ENCODE results near the gene TOMM34. TPM values are rescaled to one million over a fixed set of nuclear protein-coding genes. Genes with fewer than 3 reads are reported as not detected.

TOMM34 gene, protein sequence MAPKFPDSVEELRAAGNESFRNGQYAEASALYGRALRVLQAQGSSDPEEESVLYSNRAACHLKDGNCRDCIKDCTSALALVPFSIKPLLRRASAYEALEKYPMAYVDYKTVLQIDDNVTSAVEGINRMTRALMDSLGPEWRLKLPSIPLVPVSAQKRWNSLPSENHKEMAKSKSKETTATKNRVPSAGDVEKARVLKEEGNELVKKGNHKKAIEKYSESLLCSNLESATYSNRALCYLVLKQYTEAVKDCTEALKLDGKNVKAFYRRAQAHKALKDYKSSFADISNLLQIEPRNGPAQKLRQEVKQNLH
- polyA plus RNA-seq (ENCODE audit: insufficient read length in 3 of 3): 10 to 100 TPM; 42.8 to 45.9 (median 43.9) TPM

DNA sequence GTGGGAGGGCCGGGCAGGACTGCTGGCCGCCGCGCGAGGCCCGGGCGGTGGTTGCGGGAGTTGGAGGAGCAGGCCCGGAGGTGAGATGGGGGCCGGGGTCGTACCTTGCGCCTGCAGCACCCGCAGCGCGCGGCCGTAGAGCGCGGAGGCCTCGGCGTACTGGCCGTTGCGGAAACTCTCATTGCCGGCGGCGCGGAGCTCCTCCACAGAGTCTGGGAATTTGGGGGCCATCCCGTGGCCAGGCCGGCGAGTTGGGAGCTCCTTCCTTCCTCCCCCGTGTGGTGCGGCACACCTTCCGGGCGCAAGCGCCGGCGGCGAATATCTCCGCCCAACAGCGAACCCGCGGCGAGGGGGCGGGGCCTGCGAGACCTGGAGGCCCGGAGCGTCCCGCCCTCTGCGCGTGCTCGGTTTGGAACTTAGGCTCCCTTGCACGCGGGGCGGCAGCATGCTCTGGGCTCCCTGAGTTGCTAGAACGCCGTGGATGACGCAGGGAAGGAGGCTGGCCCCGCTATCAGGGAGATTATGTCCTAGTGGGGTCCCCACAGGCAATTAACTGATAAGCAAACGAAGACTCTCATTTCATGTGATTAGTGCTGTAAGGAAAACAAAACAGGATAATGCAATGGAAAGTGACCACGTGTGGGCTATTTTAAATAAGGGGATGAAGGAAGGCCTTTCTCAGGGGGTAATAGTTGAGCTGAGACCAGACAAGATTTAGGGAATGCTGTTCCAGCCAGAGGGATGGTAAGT, at the start of gene TOMM34:
TOMM34 (minus strand) TSS at position 295 of the 750 bp plus-strand sequence; CDS start at position 231, 64 bp downstream.
- peak; percentile 61 to 87 (median 83) for DNase-seq (ENCODE audit: low read depth in 3 of 3, low spot score in 2 of 3)

DNA sequence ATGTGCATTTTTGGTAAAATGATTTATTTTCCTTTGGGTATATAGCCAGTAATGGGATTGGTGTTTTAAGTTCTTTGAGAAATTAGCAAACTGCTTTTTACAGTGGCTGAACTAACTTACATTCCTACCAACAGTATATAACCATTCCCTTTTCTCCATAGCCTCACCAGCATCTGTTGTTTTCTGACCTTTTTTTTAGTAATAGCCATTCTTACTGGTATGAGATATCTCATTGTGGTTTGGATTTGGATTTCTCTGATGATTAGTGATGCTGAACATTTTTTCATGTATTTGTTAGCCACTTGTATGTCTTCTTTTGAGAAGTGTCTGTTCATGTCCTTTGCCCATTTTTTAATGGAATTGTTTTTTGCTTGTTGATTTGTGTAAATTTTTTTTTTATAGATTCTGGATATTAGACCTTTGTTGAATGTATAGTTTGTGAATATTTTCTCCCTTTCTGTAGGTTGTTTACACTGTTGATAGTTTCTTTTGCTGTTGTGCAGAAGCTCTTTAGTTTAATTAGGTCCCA, 48.4 kb upstream of the TOMM34 start:
- no peak for DNase-seq (ENCODE audit: low read depth in 3 of 3, low spot score in 2 of 3)

DNA sequence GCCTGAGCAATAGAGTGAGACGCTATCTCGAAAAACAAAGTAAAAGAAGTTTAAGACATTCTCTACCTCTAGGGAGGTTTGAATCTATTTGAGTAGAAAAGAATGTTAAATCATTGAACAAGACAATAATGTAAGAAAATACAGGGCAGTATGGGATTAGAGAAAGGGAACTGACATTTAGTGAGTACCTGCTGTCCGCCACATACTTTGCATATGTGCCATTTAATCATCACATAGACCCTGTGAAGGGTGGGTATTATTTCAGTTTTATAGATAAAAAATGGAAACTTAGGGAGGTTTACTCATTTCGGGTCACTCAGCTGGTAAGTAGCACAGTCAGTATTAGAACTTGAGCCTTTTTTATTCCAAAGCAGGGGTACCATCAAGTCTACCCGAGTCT, 37.5 kb upstream of the TOMM34 start:
- no peak for DNase-seq (ENCODE audit: low read depth in 3 of 3, low spot score in 2 of 3)

DNA sequence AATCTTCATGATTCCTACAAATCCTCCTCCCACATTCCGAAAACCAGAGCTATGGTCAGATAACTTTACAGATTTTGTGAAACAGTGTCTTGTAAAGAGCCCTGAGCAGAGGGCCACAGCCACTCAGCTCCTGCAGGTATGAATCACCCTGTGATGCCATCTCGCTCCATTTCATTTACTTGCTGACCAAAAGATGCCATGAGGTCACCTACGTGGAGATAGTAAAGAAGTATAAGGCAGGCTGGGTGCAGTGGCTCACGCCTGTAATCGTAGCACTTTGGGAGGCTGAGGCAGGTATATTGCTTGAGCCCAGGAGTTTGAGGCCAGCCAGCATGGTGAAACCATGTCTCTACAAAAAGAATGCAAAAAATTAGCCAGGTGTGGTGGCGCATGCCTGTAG, 37.0 kb upstream of the TOMM34 start:
- no peak for DNase-seq (ENCODE audit: low read depth in 3 of 3, low spot score in 2 of 3)

DNA sequence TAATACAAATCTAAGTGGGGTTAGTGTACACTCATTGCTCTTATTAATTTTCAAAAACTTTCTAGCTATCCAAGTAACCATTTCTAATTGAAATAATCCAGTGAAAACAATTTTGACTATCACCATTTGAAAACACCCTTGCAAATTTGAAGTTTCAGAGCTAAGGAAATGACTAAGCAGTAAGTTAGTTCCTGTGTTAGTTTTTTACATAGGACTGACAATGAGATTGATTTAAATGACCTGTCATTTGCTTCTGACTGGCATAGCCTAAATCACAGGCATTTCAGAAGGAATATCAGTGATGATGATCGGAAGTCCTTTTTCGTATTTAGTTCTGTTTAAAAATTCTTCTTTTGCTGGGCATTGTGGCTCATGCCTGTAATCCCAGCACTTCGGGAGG, 33.1 kb upstream of the TOMM34 start:
- DNase-seq (ENCODE audit: low read depth in 3 of 3, low spot score in 2 of 3): no peak

DNA sequence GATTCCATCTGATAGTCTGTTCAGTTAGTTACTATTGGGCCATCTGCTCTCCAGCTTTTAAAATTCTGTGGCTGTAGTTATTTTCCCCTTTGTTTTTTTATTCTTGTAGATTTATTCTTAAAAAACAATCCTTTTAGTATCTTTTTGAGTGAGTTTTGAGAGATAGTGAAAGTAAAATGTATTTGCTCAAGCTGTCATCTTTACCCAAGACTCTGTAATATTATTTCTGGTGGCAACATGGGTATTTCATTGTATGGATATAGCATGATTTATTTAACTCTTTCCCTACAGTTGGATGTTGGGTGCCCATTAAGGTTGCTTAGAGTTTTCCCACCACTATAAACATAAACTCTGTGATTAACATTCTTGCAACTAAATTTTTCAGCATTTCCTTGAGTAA, 30.8 kb upstream of the TOMM34 start:
- no peak for DNase-seq (ENCODE audit: low read depth in 3 of 3, low spot score in 2 of 3)

DNA sequence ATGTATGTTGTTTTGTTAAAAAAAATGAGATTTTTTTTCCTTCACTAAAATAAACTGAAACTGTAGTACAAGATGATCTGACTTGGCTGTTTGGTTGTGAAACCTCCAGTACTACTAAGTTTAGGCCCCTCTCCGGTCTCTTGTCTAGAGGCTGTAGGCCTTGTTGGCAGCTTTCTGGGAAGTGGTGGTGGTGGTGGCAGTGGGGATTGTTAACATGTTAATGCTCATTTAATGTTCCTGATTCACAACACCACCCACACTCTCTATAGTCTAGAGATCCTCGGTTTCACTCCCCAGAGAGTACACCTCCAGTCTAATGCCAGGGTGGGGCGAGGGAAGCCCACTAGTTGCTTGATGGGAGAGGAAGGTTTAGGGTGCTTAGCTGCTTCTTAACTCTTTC, 30.2 kb upstream of the TOMM34 start:
- no peak for DNase-seq (ENCODE audit: low read depth in 3 of 3, low spot score in 2 of 3)

DNA sequence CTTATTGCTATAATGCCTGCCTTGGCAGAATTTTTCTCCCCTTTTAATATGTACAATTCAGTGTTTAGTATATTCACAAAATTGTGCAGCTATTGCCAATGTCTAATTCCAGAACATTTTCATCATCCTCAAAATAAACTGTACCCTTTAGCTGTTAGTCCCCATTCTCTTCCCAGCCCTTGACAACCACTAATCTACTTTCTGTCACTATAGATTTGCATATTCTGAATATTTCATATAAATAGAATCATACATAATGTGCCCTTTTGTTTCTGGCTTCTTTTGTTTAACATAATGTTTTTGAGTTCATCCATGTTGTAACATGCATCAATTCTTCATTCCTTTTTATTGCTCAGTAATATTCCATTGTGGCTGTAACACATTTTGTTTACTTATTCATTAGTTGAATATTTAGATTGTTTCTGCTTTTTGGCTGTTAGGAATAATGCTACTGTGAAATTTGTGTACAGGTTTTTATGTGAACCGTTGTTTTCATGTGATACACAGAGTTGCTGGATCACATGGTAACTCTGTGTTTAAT, 28.5 kb upstream of the TOMM34 start:
- DNase-seq (ENCODE audit: low read depth in 3 of 3, low spot score in 2 of 3): no peak

DNA sequence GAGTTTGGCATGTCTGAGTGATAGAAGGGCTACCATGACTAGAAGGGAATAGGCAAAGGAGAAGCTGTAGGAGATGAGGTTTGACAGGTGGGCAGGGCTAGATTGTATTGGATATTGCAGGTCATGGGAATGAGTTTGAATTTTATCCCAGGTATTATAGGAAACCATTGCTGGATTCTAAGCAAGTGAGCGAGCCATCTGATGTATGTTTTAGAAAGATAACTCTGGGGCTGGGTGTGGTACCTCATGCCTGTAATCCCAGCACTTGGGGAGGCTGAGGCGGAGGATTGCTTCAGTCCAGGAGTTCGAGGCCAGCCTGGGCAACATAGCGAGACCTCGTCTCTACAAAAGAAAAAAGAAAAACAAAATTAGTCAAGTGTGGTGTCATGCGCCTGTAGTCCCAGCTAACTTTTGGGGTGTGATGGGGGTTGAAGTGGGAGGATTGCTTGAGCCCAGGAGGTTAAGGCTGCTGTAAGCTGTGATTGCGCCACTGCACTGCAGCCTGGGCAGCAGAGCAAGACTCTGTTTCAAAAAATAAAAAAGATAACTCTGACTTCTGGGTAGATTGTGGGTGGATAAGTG, 23.0 kb upstream of the TOMM34 start:
- no peak for DNase-seq (ENCODE audit: low read depth in 3 of 3, low spot score in 2 of 3)

DNA sequence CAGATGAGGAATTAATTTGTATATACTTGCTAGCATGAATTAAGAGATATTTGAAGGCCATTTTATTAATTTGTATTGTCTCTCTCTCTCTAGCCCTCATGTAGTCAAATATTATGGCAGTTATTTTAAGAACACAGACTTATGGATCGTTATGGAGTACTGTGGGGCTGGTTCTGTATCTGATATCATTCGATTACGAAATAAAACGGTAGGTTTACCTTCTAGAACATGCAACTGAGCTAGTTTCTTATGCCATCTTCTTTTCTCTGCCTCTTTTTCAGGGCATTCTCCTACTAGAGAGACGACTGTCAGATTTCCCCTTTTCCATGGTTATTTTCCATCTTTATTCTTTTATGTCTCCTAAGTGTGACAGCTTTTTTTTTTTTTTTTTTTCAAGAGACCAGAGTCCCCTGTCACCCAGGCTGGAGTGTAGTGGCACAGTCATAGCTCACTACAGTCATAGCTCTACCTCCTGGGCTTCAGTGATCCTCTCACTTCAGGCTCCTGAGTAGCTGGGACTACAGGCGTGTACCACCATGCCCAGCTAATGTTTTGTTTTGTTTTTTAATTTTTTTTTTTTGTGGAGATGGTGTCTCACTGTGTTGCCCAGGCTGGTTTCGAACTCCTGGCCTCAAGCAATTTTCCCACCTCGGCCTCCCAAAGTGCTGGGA, 21.7 kb upstream of the TOMM34 start:
- DNase-seq (ENCODE audit: low read depth in 3 of 3, low spot score in 2 of 3): no peak

DNA sequence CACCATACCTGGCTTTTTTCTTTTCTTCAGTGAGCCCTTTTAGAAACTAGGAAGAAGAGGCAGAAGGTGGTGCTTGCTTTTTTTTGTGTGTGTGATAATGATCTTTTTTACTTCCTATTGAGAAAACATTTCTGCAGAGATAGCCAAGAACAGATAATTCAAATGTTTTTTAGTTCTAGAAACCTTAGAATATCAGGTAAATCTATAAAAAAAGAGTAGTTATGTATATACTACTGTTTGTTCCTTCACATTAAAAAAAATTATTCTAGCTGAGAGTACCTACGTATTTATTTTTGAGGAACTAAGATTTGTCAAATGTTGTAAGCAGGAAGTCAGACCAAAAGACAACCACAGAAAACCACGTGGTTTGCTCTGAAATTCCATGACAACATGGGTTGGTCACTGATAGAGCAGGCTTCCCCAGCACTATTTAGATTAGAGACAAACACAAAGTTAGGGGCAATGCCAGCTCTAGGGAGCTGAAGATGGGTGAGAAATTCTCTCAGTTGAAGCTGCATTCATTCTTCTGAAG, 19.0 kb upstream of the TOMM34 start:
- DNase-seq (ENCODE audit: low read depth in 3 of 3, low spot score in 2 of 3): no peak

DNA sequence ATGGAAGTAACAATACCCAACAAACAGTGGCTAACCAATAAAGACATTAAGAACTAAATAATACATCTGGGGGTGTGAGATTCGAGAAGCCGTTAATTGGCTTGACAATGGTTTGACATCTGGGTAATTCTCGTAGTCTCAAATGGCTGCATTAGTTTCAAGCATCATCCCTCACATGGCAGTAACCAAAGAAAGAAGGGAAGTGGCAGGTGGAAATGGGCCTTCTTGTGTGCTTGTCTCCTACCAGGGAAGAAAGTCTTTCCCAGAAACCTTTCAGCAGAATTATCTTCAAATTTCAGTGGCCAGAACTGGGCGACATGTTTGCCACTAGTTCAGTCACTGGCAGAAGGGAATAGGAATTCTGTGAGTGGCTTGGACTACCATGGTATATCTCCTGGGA, 16.5 kb upstream of the TOMM34 start:
- no peak for DNase-seq (ENCODE audit: low read depth in 3 of 3, low spot score in 2 of 3)

DNA sequence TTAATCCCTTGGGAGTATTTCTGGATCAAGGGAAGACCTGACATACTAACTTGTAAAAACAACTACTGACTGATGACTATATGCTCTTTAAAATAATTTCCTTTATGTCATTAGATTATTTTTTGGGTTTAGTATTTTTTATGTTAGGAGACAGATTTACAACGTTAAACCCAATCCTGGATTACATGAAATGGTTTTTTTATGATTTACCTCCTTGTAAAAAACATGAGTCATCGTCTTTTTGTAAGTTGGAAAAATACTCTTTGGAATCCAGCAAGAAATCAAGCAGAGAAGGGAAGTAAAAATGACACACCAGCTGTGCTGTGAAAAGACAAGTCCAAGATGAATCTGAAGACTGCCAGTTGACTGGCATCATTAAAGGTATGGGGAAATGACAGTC, 12.9 kb upstream of the TOMM34 start:
- DNase-seq (ENCODE audit: low read depth in 3 of 3, low spot score in 2 of 3): no peak

DNA sequence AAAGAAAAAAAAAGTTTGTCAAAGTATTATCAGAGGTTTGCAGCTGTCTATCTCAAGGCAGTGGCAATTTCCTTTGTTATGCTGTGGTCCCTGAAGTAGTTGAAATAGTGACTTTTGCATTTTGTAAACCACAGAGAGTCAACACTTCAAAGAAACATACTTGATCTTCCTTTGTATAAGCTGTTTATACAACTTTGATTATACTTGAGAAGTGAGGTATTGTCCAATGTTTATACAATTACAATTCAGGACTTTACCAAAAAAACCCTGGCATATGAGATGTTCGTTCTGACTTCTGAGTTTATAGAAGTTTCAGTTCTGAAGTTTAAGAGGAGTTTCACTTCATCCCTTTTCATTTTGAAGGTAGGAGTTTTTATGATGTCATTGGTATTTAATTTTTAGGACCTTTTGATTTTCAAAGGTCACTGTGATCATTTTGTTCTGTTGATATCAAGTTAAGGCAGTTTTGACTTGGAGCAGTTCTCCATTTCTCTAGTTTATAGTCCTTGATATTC, 10.1 kb upstream of the TOMM34 start:
- DNase-seq (ENCODE audit: low read depth in 3 of 3, low spot score in 2 of 3): no peak

DNA sequence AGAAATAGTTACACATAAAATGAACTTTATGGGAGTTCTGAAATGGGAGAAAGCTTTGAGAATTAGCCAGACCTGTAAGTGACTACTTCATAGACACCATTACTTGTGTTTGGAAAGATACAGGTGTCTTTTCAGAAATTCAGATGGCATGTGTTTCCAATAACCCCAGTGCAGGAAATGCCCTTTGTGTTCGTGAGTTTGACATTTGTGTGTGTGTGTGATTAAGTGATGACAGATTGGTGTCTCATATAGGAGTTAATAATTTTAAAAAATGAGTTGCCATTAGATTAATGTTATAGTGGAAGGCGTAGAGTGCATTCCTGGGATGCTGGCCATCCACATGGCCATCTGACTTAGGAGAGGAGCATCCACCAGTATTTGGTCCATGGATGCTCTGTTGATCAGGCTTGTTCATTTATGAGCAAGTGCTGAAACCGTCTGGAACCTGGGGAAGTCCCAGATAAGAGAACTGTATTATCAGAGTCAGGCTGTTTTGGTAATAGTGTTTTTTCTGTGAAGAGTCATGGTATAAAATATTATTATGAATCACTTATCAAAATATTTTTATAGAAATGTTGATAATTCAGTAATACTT, 9.2 kb upstream of the TOMM34 start:
- DNase-seq (ENCODE audit: low read depth in 3 of 3, low spot score in 2 of 3): no peak

DNA sequence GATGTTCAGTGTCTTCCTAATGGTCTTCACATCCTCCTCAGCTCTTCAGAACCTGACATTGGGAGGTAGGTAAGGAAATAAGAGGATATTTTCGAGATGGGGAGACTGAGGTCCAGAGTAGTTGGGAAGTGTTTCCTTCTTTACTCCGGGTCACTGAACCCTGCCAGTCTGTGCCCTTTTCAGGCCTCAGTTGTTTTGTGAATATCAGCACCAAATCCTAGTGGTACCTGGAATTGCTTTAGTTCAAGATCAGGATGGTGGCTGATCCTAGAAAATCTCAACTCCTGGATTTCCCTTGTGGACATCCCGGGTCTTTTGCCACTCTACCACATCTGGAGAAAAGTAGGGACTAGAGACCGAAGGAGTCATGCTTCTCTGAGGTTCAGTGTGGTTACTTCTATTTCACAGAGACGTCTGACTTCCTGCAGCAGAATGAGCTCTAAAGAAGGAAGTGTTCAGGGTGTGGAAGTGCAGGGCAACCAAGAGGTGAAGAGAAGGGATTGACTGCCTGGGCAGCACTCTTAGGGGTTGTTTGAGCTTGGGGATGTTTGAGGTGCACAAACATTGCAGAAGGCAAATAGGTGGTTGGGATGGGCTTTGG, 7.1 kb upstream of the TOMM34 start:
- DNase-seq (ENCODE audit: low read depth in 3 of 3, low spot score in 2 of 3): no peak

DNA sequence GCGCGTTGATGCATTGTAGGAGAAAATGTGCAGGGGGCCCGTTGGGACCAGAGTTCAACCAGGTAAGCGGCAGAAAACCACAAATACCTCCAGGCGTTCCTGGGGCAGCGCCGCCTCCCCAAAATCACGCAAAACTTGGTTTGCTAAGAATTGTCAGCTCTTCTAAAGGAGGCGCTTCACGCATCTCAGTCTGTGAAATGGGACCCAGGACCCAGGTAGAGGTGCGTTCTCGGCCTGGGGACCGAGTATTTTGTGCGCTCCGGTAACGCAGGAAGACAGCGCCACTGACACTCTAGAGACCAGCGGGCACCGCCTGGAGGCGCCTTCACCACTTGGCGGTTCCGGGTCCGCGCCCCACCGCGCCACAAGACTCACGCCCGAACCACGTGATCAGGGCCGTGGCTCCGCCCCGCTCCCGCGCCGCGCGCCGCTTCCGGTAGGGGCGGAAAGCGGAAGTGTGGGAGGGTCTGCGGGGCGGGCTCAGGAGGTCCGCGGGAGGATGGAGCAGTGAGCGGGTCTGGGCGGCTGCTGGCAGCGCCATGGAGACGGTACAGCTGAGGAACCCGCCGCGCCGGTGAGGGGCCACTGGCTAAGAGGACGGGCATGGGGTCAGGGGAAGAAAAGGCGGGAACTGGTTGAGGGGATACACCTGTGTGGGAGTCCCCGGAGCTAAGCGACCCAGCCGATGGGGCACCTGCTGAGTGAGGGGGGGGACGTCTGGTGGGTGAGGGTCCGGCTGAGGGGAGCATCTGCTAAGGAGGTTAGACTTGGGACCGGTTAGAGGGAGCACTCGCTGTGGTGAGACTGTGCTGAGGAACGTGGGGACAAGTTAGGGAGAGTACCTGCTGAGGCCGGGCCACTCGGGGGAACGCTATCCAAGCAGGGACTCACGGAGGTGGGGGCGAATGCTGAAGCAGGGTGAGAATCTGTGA, 6.1 kb upstream of the TOMM34 start, which contains the start of gene STK4:
STK4 (plus strand) TSS at position 483 of the 932 bp plus-strand sequence; CDS start at position 540, 57 bp downstream.
- DNase-seq (ENCODE audit: low read depth in 3 of 3, low spot score in 2 of 3): peak; percentile 82 to 89 (median 84)

DNA sequence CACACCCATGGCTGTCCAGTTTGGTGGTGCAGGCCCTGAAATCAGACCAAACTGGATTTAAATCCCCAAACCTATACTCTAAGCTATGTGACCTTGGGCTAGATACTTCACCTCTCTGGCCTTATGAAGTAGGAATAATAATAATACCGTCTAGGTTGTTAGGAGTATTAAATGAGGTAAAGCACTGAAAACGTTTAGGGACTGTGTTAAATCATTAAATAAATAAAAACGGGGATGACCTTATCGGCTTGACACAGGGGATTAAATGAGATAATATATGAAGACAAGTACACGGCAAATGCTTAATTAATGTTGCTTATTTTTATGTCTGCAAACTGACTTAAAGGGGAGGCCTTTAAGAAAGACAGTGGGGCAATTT, 5.4 kb upstream of the TOMM34 start:
- no peak for DNase-seq (ENCODE audit: low read depth in 3 of 3, low spot score in 2 of 3)
